Upper lobe of right lung (tissue), 1 donor: Measurements from ENCODE around the gene EPS8L3. TPM values are rescaled to one million over a fixed set of nuclear protein-coding genes. Genes with fewer than 3 reads are reported as not detected.

Source experiments
- ATAC-seq: fragments of 200-7000 bp; cut with Tn5 transposase; one replicate; pipeline ENCODE4 v1.9.1; 2020; ENCODE audit warnings: mild to moderate bottlenecking, moderate library complexity
- DNase-seq: peaks from one replicate; pipeline ENCODE4 v3.0.0-alpha.2; 2020
- H3K27ac ChIP-seq: fragments of 200-600 bp; one replicate; pipeline ENCODE4 v1.8.0; 2022
- H3K27me3 ChIP-seq: fragments of 200-600 bp; one replicate; pipeline ENCODE4 v1.8.0; 2022; ENCODE audit warnings: mild to moderate bottlenecking
- H3K36me3 ChIP-seq: fragments of 200-600 bp; one replicate; pipeline ENCODE4 v1.8.0; 2022
- H3K4me1 ChIP-seq: fragments of 200-600 bp; one replicate; pipeline ENCODE4 v1.8.0; 2022
- H3K4me3 ChIP-seq: fragments of 200-600 bp; one replicate; pipeline ENCODE4 v1.8.0; 2022; ENCODE audit warnings: mild to moderate bottlenecking
- H3K9me3 ChIP-seq: fragments of 200-600 bp; one replicate; pipeline ENCODE4 v1.8.0; 2022
- CTCF ChIP-seq: fragments of 200-600 bp; IDR thresholded peaks from one replicate; pipeline ENCODE4 v1.8.0; 2022; ENCODE audit warnings: antibody characterized with exemption
- intact Hi-C: fragments of 100-400 bp; cut with DNase I; formaldehyde crosslinking; loops from one replicate; pipeline ENCODE4 v1.11.0; 2022
- total RNA-seq: library from RNA; stranded (reverse); fragmentation: NEBNext Ultra II Directional; extraction: Animal tissue kit (Norgen Biotek cat#: 25700); gene quantifications from one replicate; pipeline ENCODE4 v1.2.1, GENCODE V29; 2021
- donor health status: DM: no; HTN: yes; CAD: no; lungs with severe emphysema.

Gene EPS8L3
- total RNA-seq, 1 donor from 2014 or later, result not detected

GRCh38 chr1:109806733-109807400 lies 43.1 kb upstream of the EPS8L3 start:
- H3K4me3 ChIP-seq, result no peak overlapping the region
- H3K27me3 ChIP-seq, result no peaks in the 10 kb centered on the region
- intact Hi-C loops, result no loop called here
- H3K4me1 ChIP-seq, result peaks cover 39% of the 10 kb centered on the region
- ATAC-seq (peak; percentile 18), DNase-seq (peak; percentile 60)
- no peak overlapping the region for H3K27ac ChIP-seq
- TF ChIP-seq CTCF, result no peak
- H3K36me3 ChIP-seq, result no peaks in the 10 kb centered on the region
- no peaks in the 10 kb centered on the region for H3K9me3 ChIP-seq

- H3K9me3 ChIP-seq, result no peaks in the 10 kb centered on the region
- H3K4me3 ChIP-seq, result no peak overlapping the region
- peaks cover 39% of the 10 kb centered on the region for H3K4me1 ChIP-seq
- intact Hi-C loops, result no loop called here
- no peak overlapping the region for H3K27ac ChIP-seq
- peak; percentile 3 for DNase-seq
- ATAC-seq, result no peak
- H3K36me3 ChIP-seq, result no peaks in the 10 kb centered on the region
- H3K27me3 ChIP-seq, result no peaks in the 10 kb centered on the region
- TF ChIP-seq CTCF, result no peak
Measured at GRCh38 chr1:109805486-109806165, 41.9 kb upstream of the EPS8L3 start.

GRCh38 chr1:109804660-109805059 lies 40.9 kb upstream of the EPS8L3 start:
- intact Hi-C loops, result no loop called here
- H3K4me1 ChIP-seq, result peaks cover 39% of the 10 kb centered on the region

GRCh38 chr1:109803901-109804331 lies 40.2 kb upstream of the EPS8L3 start:
- no peaks in the 10 kb centered on the region for H3K9me3 ChIP-seq
- ATAC-seq, result peak; percentile 6
- no peaks in the 10 kb centered on the region for H3K27me3 ChIP-seq
- no peak overlapping the region for H3K4me3 ChIP-seq
- no peak for TF ChIP-seq CTCF
- no peak for DNase-seq
- no peaks in the 10 kb centered on the region for H3K36me3 ChIP-seq
- H3K27ac ChIP-seq, result no peak overlapping the region
- intact Hi-C loops, result no loop called here
- H3K4me1 ChIP-seq, result peaks cover 39% of the 10 kb centered on the region

More at GRCh38 chr1:109804660-109805059, 40.9 kb upstream of the EPS8L3 start:
- DNase-seq (peak; percentile 2), ATAC-seq (no peak)
- Histone ChIP-seq H3K4me3 (no peak overlapping the region), H3K36me3 (no peaks in the 10 kb centered on the region), H3K9me3 (no peaks in the 10 kb centered on the region), H3K27ac (no peak overlapping the region), H3K27me3 (no peaks in the 10 kb centered on the region)
- TF ChIP-seq CTCF, result no peak

GRCh38 chr1:109802901-109803561 lies 39.3 kb upstream of the EPS8L3 start:
- DNase-seq (no peak), ATAC-seq (peak; percentile 18)
- intact Hi-C loops, result no loop called here
- TF ChIP-seq CTCF, result no peak
- no peaks in the 10 kb centered on the region for H3K27me3 ChIP-seq
- H3K9me3 ChIP-seq, result no peaks in the 10 kb centered on the region
- no peak overlapping the region for H3K4me3 ChIP-seq
- no peaks in the 10 kb centered on the region for H3K36me3 ChIP-seq
- H3K4me1 ChIP-seq, result peaks cover 39% of the 10 kb centered on the region
- peak overlapping the region; percentile 51 for H3K27ac ChIP-seq
